ENCODE data around the gene GPR137. TPM values are rescaled to one million over a fixed set of nuclear protein-coding genes. Genes with fewer than 3 reads are reported as not detected.

GPR137 gene
- total and polyA plus RNA-seq, 9 of the 15 experiments (the other 6 are each of a cell fraction or from before 2014, with no cell fraction given): 0.32 to 26.7 (median 10.7) TPM

DNA sequence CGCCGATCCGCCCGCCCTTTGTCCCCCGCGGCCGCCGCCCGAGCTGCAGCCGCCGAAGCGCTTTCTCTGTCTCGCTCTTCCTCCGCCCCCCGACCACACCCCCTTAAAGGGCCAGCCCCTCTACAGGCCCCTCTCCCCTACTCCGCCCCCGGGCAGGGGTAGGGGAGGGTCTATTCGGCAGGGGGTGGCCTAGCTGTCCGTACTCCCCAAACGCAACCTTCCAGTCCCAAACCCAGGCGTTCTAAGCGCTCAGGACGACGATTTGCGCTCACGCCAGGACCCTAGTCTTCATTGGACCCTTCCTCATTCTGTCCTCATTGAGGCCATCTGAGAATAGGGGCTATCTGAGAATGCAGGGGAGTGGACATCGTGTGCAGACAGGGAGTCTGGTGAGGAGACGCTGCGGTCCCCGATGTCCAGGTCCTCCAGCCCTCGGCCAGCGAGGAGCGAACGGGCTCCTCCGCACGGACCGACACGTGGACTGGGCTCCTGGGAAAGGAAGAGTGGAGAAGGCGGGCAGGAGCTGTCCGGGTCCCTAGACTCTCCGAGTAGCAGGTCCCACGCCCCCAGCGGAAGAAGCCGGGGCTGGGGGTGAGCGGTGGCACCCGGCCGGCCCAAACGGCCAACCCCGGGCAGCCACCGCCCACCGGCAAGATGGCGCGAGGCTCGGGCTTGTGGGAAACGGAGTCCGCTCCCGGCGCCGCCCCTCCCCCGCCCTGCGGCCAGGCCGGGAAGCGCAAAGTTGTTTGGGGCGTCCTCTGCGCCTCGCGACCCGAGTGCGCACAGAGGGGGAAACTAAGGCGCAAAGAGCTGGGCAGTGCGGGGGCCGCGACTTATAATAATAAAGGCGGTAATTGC is 38.5 kb upstream of the GPR137 start, which contains the start of gene PPP1R14B (continued):
- TF ChIP-seq, protein P1, sequence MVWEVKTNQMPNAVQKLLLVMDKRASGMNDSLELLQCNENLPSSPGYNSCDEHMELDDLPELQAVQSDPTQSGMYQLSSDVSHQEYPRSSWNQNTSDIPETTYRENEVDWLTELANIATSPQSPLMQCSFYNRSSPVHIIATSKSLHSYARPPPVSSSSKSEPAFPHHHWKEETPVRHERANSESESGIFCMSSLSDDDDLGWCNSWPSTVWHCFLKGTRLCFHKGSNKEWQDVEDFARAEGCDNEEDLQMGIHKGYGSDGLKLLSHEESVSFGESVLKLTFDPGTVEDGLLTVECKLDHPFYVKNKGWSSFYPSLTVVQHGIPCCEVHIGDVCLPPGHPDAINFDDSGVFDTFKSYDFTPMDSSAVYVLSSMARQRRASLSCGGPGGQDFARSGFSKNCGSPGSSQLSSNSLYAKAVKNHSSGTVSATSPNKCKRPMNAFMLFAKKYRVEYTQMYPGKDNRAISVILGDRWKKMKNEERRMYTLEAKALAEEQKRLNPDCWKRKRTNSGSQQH (CRISPR knock-in tag; IDR thresholded peaks at IDR 0.05): no peak
- TF ChIP-seq ZSCAN32 (CRISPR knock-in tag; IDR thresholded peaks at IDR 0.05) (no peak), BRD9 (IDR thresholded peaks at IDR 0.05; ENCODE audit: low read depth, partially characterized antibody) (peak; percentile 25), GABPB1 (CRISPR knock-in tag; IDR thresholded peaks at IDR 0.05) (peak; percentile 85), SIX5 (IDR thresholded peaks at IDR 0.05; ENCODE audit: borderline replicate concordance in 1 of 2, insufficient read depth in 1 of 2, low read depth in 1 of 2, low read length in 2 of 2) (peak; percentile 78 to 81; a peak in 3 of 4 replicates), TCF7L2 (IDR thresholded peaks at IDR 0.05; ENCODE audit: low read depth, low read length) (no peak), FOXJ2 (tag; IDR thresholded peaks at IDR 0.05) (no peak), TRIM28 (IDR thresholded peaks at IDR 0.05) (no peak), SMARCB1 (IDR thresholded peaks at IDR 0.05; ENCODE audit: insufficient read length, low read depth) (no peak), FUS (optimal IDR thresholded peaks at IDR 0.05; ENCODE audit: low read depth, low read length) (no peak), SREBF1 (IDR thresholded peaks at IDR 0.05; ENCODE audit: borderline replicate concordance, low read depth, low read length) (no peak), NFE2 (IDR thresholded peaks at IDR 0.05; ENCODE audit: low read depth) (no peak)
- TF ChIP-seq, protein P2, sequence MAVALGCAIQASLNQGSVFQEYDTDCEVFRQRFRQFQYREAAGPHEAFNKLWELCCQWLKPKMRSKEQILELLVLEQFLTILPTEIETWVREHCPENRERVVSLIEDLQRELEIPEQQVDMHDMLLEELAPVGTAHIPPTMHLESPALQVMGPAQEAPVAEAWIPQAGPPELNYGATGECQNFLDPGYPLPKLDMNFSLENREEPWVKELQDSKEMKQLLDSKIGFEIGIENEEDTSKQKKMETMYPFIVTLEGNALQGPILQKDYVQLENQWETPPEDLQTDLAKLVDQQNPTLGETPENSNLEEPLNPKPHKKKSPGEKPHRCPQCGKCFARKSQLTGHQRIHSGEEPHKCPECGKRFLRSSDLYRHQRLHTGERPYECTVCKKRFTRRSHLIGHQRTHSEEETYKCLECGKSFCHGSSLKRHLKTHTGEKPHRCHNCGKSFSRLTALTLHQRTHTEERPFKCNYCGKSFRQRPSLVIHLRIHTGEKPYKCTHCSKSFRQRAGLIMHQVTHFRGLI (CRISPR knock-in tag; IDR thresholded peaks at IDR 0.05): no peak
- TF ChIP-seq, protein P3, sequence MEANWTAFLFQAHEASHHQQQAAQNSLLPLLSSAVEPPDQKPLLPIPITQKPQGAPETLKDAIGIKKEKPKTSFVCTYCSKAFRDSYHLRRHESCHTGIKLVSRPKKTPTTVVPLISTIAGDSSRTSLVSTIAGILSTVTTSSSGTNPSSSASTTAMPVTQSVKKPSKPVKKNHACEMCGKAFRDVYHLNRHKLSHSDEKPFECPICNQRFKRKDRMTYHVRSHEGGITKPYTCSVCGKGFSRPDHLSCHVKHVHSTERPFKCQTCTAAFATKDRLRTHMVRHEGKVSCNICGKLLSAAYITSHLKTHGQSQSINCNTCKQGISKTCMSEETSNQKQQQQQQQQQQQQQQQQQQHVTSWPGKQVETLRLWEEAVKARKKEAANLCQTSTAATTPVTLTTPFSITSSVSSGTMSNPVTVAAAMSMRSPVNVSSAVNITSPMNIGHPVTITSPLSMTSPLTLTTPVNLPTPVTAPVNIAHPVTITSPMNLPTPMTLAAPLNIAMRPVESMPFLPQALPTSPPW (CRISPR knock-in tag; IDR thresholded peaks at IDR 0.05): peak; percentile 80
- TF ChIP-seq, protein P4, sequence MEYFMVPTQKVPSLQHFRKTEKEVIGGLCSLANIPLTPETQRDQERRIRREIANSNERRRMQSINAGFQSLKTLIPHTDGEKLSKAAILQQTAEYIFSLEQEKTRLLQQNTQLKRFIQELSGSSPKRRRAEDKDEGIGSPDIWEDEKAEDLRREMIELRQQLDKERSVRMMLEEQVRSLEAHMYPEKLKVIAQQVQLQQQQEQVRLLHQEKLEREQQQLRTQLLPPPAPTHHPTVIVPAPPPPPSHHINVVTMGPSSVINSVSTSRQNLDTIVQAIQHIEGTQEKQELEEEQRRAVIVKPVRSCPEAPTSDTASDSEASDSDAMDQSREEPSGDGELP (CRISPR knock-in tag; IDR thresholded peaks at IDR 0.05; ENCODE audit: borderline replicate concordance): peak; percentile 80; the same call in 1 of the 2 replicates
- TF ChIP-seq, protein P5, sequence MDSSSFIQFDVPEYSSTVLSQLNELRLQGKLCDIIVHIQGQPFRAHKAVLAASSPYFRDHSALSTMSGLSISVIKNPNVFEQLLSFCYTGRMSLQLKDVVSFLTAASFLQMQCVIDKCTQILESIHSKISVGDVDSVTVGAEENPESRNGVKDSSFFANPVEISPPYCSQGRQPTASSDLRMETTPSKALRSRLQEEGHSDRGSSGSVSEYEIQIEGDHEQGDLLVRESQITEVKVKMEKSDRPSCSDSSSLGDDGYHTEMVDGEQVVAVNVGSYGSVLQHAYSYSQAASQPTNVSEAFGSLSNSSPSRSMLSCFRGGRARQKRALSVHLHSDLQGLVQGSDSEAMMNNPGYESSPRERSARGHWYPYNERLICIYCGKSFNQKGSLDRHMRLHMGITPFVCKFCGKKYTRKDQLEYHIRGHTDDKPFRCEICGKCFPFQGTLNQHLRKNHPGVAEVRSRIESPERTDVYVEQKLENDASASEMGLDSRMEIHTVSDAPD (CRISPR knock-in tag; IDR thresholded peaks at IDR 0.05): no peak
- TF ChIP-seq, protein P6, sequence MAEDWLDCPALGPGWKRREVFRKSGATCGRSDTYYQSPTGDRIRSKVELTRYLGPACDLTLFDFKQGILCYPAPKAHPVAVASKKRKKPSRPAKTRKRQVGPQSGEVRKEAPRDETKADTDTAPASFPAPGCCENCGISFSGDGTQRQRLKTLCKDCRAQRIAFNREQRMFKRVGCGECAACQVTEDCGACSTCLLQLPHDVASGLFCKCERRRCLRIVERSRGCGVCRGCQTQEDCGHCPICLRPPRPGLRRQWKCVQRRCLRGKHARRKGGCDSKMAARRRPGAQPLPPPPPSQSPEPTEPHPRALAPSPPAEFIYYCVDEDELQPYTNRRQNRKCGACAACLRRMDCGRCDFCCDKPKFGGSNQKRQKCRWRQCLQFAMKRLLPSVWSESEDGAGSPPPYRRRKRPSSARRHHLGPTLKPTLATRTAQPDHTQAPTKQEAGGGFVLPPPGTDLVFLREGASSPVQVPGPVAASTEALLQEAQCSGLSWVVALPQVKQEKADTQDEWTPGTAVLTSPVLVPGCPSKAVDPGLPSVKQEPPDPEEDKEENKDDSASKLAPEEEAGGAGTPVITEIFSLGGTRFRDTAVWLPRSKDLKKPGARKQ (CRISPR knock-in tag; IDR thresholded peaks at IDR 0.05): no peak
